Measurements from ENCODE around the gene PORCN.

DNA sequence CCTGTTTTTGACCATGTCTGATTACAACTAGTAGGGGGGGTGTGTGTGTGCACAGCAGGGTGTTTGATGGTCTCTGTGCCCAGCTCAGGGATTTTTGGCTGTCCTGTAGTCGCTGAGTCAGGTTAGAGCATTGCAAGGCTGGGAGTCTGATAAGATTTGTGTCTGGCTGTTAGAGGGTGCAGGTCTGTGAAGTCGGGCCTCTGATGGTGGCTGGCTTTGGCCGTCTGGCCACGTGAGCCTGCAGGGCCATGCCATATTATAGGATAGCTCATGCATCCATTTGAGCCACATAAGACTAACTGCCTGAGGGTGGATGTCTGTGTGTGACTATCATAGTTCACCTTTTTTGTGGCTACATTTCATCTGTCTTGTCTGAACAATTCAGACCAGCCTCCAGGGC, 4.9 kb downstream of the PORCN start:
- TF ChIP-seq, protein P1, sequence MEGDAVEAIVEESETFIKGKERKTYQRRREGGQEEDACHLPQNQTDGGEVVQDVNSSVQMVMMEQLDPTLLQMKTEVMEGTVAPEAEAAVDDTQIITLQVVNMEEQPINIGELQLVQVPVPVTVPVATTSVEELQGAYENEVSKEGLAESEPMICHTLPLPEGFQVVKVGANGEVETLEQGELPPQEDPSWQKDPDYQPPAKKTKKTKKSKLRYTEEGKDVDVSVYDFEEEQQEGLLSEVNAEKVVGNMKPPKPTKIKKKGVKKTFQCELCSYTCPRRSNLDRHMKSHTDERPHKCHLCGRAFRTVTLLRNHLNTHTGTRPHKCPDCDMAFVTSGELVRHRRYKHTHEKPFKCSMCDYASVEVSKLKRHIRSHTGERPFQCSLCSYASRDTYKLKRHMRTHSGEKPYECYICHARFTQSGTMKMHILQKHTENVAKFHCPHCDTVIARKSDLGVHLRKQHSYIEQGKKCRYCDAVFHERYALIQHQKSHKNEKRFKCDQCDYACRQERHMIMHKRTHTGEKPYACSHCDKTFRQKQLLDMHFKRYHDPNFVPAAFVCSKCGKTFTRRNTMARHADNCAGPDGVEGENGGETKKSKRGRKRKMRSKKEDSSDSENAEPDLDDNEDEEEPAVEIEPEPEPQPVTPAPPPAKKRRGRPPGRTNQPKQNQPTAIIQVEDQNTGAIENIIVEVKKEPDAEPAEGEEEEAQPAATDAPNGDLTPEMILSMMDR (IDR thresholded peaks at IDR 0.05; ENCODE audit: low read length) = no peak
- no peak for TF ChIP-seq EZH2 (IDR thresholded peaks at IDR 0.05; ENCODE audit: borderline replicate concordance, low read length)
